HG03039 (cell line): ENCODE data around the gene UBA3.

Experiments used
- ATAC-seq: cut with Tn5 transposase; IDR thresholded peaks from one replicate; pipeline ENCODE4 v1.9.1; 2021; ENCODE audit warnings: mild to moderate bottlenecking, moderate library complexity; ENCODE audit not compliant: unreplicated experiment

Gene UBA3

GRCh38 chr3:69072928-69073327 lies 7.2 kb downstream of the UBA3 start:
- no peak for ATAC-seq

GRCh38 chr3:69066121-69066520 lies 14.0 kb downstream of the UBA3 start:
- no peak for ATAC-seq

GRCh38 chr3:69065318-69065964 lies 14.7 kb downstream of the UBA3 start:
- no peak for ATAC-seq

GRCh38 chr3:69063636-69064035 lies 16.5 kb downstream of the UBA3 start:
- ATAC-seq: no peak

GRCh38 chr3:69059688-69060087 lies 20.5 kb downstream of the UBA3 start:
- no peak for ATAC-seq

GRCh38 chr3:69058947-69059224 lies 21.3 kb downstream of the UBA3 start:
- no peak for ATAC-seq

- peak; percentile 87 for ATAC-seq
Observed at GRCh38 chr3:69058180-69058946, 21.8 kb downstream of the UBA3 start.

- no peak for ATAC-seq
Observed at GRCh38 chr3:69052472-69052898, 27.7 kb downstream of the UBA3 start.

- peak; percentile 97 for ATAC-seq
Observed at GRCh38 chr3:69051756-69052471, 28.3 kb downstream of the UBA3 start, which contains the start of gene TMF1. TSS of gene TMF1 (minus strand) at chr3:69052333. CDS start at chr3:69052086, 247 bp downstream.

- ATAC-seq: no peak
Observed at GRCh38 chr3:69048990-69049389, 31.2 kb downstream of the UBA3 start.

- ATAC-seq: no peak
Observed at GRCh38 chr3:69044608-69045007, 35.6 kb downstream of the UBA3 start.

GRCh38 chr3:69033470-69033869 lies 46.7 kb downstream of the UBA3 start:
- no peak for ATAC-seq

GRCh38 chr3:69032737-69033136 lies 47.4 kb downstream of the UBA3 start:
- ATAC-seq: no peak

GRCh38 chr3:69032142-69032541 lies 48.0 kb downstream of the UBA3 start:
- ATAC-seq: no peak

- ATAC-seq: no peak
Observed at GRCh38 chr3:69031635-69032034, 48.5 kb downstream of the UBA3 start.

GRCh38 chr3:69020857-69021256 lies 59.3 kb downstream of the UBA3 start:
- ATAC-seq: no peak

GRCh38 chr3:69020424-69020823 lies 59.7 kb downstream of the UBA3 start:
- no peak for ATAC-seq

GRCh38 chr3:69016901-69017300 lies 63.3 kb downstream of the UBA3 start:
- ATAC-seq: no peak

- no peak for ATAC-seq
Observed at GRCh38 chr3:69016102-69016501, 64.1 kb downstream of the UBA3 start.

GRCh38 chr3:69014022-69014580 lies 66.1 kb downstream of the UBA3 start:
- no peak for ATAC-seq

GRCh38 chr3:69013253-69014021 lies 66.7 kb downstream of the UBA3 start, which contains the start of gene EOGT:
TSS of gene EOGT (minus strand) at chr3:69013684. CDS start at chr3:69009846, 3,838 bp downstream.
- ATAC-seq: peak; percentile 80
